Chondrocyte (in vitro differentiated cells): ENCODE measurements around the gene BDKRB2. TPM values are rescaled to one million over a fixed set of nuclear protein-coding genes. Genes with fewer than 3 reads are reported as not detected.

Experiments used
- DNase-seq: peaks from one replicate; pipeline ENCODE4 v3.0.0; 2021; ENCODE audit warnings: mixed read lengths, low spot score
- H3K27ac Mint-ChIP-seq: one replicate; pipeline ENCODE4 v1.8.0; 2021; ENCODE audit warnings: mild to moderate bottlenecking, moderate library complexity, mixed read lengths; ENCODE audit not compliant: unreplicated experiment
- H3K27me3 Mint-ChIP-seq: 2 replicates; pipeline ENCODE4 v1.8.0; 2021; ENCODE audit warnings: low read depth, mixed read lengths
- H3K36me3 Mint-ChIP-seq: 2 replicates; pipeline ENCODE4 v1.8.0; 2021; ENCODE audit warnings: low read depth, mixed read lengths
- H3K4me1 Mint-ChIP-seq: 2 replicates; pipeline ENCODE4 v1.8.0; 2021; ENCODE audit warnings: low read depth, mild to moderate bottlenecking, mixed read lengths
- H3K4me3 Mint-ChIP-seq: one replicate; pipeline ENCODE4 v1.8.0; 2021; ENCODE audit warnings: mild to moderate bottlenecking, moderate library complexity, mixed read lengths; ENCODE audit not compliant: unreplicated experiment
- H3K9me3 Mint-ChIP-seq: 2 replicates; pipeline ENCODE4 v1.8.0; 2021; ENCODE audit warnings: low read depth, mixed read lengths
- total RNA-seq: library from RNA; stranded (reverse); gene quantifications from 3 replicates; pipeline ENCODE4 v1.2.1, GENCODE V29; 2021
- TF ChIP-seq, protein P1 (sequence below): fragments of 200-600 bp; sonication (generic); IDR thresholded peaks from 2 replicates; pipeline ENCODE4 v1.5.0; 2021; ENCODE audit warnings: antibody characterized with exemption, mild to moderate bottlenecking, moderate library complexity

The BDKRB2 gene
- total RNA-seq, 1 donor from 2014 or later, result 0.27 TPM

DNA sequence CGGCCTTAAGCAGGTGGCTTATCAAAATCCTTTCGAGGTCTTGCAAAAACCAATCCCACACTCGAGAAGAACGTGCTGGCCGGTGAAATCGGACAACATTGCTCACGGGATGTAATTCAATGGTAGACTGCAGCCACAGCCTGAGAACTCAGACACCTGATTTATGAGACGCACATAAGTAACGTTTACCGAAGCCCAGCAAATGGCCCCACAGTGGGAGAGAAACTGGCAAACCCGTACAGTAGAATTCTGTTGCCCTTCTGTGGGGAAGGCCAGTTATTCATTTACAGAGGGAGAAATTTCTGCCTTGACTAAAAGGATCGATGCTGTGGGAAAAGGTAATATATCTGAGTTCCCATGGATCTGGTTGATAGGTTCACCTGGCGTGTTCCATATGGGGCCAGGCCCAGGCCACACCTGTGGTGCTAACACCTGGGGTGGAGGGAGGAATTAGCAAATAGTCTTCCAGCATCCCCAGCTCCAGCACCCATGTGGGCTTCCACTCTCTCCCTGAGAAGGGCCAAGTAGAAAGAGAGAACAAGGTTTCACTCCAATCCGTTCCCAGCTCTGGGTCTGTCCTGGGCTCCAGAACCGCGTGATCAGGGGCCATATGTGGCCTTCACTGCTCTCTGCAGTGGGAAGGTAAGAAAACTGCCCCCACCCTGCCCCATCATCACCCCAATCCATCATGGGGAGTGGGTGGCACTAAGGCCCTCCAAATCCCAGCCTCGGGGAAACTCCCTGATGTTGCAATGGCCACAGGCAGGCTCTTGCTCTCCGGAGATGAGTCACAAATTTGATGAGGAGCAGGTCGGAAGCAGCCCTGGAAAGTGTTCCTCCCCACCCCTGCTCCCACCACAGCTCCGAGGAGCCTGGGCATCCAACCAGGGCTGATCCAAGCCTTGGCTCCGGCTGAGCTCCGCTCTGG, 64.1 kb downstream of the BDKRB2 start:
- TF ChIP-seq, protein P1, sequence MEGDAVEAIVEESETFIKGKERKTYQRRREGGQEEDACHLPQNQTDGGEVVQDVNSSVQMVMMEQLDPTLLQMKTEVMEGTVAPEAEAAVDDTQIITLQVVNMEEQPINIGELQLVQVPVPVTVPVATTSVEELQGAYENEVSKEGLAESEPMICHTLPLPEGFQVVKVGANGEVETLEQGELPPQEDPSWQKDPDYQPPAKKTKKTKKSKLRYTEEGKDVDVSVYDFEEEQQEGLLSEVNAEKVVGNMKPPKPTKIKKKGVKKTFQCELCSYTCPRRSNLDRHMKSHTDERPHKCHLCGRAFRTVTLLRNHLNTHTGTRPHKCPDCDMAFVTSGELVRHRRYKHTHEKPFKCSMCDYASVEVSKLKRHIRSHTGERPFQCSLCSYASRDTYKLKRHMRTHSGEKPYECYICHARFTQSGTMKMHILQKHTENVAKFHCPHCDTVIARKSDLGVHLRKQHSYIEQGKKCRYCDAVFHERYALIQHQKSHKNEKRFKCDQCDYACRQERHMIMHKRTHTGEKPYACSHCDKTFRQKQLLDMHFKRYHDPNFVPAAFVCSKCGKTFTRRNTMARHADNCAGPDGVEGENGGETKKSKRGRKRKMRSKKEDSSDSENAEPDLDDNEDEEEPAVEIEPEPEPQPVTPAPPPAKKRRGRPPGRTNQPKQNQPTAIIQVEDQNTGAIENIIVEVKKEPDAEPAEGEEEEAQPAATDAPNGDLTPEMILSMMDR, result no peak
- Mint-ChIP-seq H3K36me3 (no peaks in the 10 kb centered on the region), H3K9me3 (peaks cover 7% of the 10 kb centered on the region), H3K4me3 (no peak overlapping the region), H3K27ac (peak overlapping the region; percentile 27), H3K27me3 (no peaks in the 10 kb centered on the region), H3K4me1 (peaks cover 17% of the 10 kb centered on the region)
- no peak for DNase-seq

DNA sequence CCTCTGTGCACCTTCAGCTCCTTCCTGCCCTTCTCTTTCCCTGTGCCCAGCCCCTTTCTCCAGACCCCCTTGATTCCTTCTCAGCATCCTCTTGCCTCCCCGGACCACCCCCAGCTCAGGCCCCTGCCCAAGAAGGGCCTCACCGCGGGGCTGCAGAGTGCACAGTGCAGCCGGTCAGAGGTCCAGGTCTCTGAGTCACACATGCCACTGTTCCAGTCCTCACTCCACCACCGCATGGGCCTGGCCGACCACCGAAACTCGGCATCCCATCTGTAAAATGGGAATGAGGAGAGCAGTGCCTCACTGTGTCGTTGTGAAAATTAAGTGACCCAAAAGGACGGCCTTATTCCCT, 64.7 kb downstream of the BDKRB2 start:
- no peak overlapping the region for H3K4me3 Mint-ChIP-seq
- DNase-seq, result no peak
- peaks cover 17% of the 10 kb centered on the region for H3K4me1 Mint-ChIP-seq
- H3K9me3 Mint-ChIP-seq, result peaks cover 7% of the 10 kb centered on the region
- H3K27me3 Mint-ChIP-seq, result no peaks in the 10 kb centered on the region
- H3K36me3 Mint-ChIP-seq, result no peaks in the 10 kb centered on the region
- TF ChIP-seq, protein P1, result no peak
- H3K27ac Mint-ChIP-seq, result no peak overlapping the region

DNA sequence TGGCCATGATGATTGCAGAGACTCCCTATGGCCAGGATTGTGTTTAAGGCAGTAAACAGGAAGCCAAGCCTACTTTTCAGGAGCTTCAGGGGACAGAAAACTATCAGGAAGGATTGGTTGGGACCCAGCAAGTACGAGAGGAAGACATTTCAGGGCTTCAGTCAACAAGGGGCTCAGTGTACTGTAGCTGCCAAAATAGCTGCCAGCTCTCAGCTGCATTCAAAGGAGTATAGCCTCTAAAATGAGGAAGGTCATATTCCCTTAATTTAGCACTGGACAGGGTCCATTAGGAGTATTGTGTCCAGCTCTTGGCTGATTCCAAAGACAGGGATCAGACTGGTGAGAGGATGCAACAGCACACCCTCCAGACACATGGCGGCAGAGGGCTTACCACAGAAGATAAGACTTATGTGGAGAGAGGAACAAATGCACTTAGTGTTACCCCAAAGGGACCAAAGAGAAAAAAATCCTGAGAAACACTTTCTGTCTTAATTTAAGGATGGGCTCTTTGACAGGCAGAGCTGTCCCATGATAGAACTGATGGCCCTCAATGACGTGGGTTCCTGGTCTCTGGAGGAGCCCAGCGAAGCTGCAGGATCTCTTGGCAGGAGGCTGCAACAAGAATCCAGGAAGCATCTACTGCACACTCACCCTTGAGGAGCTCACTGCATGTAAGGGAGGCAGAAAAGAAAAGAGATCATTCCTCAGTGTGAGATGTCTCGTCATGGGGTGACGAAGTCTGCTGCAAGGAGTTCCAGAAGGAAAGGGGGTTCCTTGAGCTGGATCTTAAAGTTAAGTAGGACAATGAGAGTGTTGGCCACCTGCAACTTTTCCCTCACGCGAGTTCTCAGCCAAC, 66.2 kb downstream of the BDKRB2 start:
- peaks cover 23% of the 10 kb centered on the region for H3K4me1 Mint-ChIP-seq
- H3K9me3 Mint-ChIP-seq, result peaks cover 7% of the 10 kb centered on the region
- H3K27me3 Mint-ChIP-seq, result no peaks in the 10 kb centered on the region
- TF ChIP-seq, protein P1, result no peak
- H3K4me3 Mint-ChIP-seq, result no peak overlapping the region
- no peak for DNase-seq
- H3K27ac Mint-ChIP-seq, result no peak overlapping the region
- no peaks in the 10 kb centered on the region for H3K36me3 Mint-ChIP-seq

DNA sequence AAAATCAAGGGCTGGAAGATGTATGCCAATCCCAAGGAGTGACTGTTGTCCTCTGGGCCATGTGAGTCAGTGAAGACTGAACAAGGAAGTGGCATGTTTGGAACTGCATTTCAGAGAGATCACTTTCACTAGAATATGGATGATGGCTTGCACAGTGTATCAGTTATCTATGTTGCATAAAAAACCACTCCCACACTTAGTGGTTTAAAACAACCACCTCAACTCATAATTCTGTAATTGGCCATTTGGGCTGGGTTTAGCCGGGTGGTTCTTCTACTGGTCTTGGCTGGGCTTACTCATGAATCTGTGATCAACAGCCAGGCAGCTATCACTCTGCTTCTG, 66.8 kb downstream of the BDKRB2 start:
- Mint-ChIP-seq H3K4me1 (peaks cover 23% of the 10 kb centered on the region), H3K9me3 (peaks cover 7% of the 10 kb centered on the region), H3K4me3 (no peak overlapping the region), H3K27ac (no peak overlapping the region), H3K27me3 (no peaks in the 10 kb centered on the region), H3K36me3 (no peaks in the 10 kb centered on the region)
- no peak for DNase-seq
- TF ChIP-seq, protein P1, result no peak

DNA sequence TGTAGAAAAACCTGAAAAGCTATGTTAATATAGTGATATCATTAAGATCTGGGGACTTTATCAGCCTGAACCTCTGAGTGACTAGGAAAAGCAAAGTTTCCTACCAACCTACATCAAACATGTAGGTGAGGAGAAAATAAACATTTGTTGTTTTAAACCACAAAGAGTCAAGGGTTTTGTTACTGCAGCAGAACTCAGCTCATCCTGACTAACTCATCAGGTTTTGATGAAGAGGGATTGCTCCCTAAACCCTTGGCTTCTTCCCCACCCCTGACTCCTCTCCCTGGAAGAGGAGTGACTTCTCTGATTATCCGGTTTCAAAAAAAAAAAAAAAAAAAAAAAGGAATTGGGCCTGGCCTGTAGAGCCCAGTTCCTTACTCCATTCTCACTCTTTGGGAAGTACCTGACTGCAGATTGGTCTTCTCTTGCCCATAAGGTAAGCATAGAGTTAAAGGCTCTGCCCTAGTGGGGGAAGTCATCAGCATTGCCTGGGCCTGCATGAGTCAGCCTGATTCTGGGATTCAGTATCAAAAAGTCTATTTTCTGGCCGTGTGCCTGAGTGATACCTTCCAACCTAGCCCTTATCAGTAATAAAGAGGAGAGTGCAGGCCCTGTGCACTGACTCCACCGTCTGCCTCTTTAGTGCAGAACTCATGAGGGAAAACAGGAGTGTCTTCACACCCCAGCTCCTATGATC, 68.3 kb downstream of the BDKRB2 start:
- DNase-seq, result no peak
- TF ChIP-seq, protein P1, result no peak
- no peaks in the 10 kb centered on the region for H3K27me3 Mint-ChIP-seq
- H3K36me3 Mint-ChIP-seq, result peaks cover 3% of the 10 kb centered on the region
- H3K4me3 Mint-ChIP-seq, result no peak overlapping the region
- peaks cover 10% of the 10 kb centered on the region for H3K9me3 Mint-ChIP-seq
- H3K4me1 Mint-ChIP-seq, result peaks cover 15% of the 10 kb centered on the region
- H3K27ac Mint-ChIP-seq, result no peak overlapping the region
